Measurements from ENCODE around the gene CRTC1.

Gene CRTC1

GRCh38 chr19:18651733-18652132 lies 31.7 kb upstream of the CRTC1 start:
- DNase-seq, result no peak

GRCh38 chr19:18653853-18654252 lies 29.6 kb upstream of the CRTC1 start:
- DNase-seq, result no peak

DNA sequence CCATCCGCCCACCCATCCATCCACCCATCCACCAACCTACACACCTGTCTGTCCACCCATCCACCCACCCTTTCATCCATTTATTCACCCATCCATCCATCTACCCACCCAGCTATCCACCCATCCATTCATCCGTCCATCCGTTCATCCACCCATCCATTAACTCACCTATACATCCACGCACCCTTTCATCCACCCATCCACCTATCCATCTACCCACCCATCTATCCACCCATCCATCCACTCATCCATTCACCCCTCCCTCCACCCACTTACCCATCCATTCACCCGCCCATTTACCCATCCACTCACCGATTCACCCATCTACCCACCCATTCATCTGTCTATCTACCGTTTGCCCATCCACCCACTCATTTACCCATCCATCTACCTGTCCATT lies 29.0 kb upstream of the CRTC1 start:
- no peak for DNase-seq

DNA sequence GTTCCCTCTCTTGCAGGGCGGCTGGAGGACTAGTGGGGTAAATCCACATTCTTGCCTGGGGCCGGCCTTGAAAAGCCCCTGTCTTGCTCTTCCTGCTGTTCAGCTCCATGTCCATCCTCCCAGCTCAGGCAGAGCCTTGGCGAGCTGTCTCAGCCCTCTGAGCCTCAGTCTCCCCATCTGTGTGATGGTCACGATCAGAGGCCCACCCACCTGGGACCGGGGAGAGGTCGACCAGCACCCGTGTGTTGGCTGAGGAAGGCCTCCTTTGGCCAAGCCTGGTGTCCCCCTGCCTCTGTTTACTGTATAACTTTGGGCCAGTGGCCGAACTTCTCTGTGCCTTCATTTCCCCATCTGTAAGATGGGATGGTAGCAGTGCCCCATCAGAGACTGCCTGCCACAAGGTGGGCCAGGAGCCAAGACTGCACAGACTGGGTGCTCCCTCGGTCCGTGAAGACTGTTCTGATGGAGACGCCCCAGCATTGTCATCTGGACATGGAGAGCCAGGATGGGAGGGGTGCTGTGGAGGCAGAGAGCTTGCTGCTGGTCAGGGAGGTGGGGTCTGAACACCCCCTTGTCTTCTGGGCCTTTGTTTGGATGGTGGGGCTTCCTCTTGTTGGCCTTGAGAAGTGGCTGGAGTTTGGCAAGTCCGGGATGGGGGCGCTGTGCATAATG lies 28.2 kb upstream of the CRTC1 start:
- DNase-seq, result no peak

- DNase-seq, result no peak
Measured at GRCh38 chr19:18656337-18657086, 27.0 kb upstream of the CRTC1 start.

DNA sequence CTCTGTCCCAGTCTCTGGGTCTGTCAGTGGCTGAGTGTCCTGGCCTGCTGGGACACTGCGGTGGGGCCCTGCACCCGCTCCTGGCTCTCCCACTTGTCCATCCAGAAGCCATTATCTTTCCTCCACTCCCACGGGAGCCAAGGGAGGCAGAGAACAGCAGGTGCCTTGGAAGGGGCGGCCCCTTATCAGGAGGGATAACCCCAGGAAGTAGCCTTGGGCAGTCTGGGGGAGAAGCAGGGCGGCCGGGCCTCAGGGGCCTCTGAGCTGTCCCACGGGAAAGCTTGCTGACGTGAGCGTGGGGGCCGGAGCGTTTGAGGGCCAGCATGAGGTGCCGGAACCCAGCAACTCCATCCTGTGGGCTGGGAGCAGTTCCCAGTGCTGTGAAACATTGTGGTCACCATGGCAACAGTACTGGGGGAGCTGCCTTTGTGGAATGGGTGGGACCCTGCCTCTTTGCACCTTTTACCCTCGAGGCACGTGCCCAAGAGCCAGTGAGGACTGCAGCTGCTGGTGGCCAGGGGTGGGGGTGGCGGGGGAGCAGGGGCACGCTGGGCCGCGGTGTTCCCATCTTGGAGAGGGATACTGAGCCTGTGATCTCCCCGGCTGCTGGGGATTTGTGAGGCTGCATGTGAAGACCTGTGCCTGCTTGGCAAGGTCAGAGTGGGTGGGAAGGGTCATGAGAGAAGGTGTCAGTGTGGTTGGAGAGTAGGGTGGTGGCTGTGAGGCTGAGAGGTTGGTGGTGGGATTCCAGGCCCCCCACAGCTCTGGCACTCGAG lies 25.7 kb upstream of the CRTC1 start:
- no peak for DNase-seq

GRCh38 chr19:18658366-18658855 lies 25.1 kb upstream of the CRTC1 start:
- no peak for DNase-seq

- DNase-seq, result peak; percentile 83
Measured at GRCh38 chr19:18659281-18660050, 24.0 kb upstream of the CRTC1 start.

- DNase-seq, result peak; percentile 88
Measured at GRCh38 chr19:18660051-18660910, 23.2 kb upstream of the CRTC1 start.

- peak; percentile 73 for DNase-seq
Measured at GRCh38 chr19:18660939-18661670, 22.4 kb upstream of the CRTC1 start.

- DNase-seq, result no peak
Measured at GRCh38 chr19:18662972-18663732, 20.3 kb upstream of the CRTC1 start.

DNA sequence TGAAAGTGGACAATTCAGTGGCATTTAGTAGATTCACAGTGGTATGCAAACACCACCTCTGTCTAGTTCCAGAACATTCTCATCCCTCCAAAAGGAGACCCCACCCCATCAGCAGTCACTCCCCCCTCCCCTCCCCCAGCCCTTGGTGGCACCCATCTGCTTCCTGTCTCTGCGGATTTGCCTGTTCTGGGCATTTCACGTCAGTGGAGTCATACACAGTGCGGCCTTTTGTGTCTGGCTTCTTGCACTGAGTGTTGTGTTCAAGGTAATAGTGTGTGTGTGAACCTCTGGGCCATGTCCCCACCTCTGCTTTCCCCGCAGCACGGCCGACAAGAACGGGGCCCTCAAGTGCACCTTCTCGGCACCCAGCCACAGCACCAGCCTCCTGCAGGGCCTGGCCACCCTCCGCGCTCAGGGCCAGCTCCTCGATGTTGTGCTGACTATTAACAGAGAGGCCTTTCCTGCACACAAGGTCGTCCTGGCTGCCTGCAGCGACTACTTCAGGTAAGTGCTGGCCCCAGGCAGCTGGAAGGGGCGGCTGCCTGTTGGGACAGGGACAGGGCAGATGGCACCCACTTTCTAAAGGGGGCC lies 19.4 kb upstream of the CRTC1 start:
- DNase-seq, result no peak

GRCh38 chr19:18665771-18666202 lies 17.7 kb upstream of the CRTC1 start:
- DNase-seq, result no peak

DNA sequence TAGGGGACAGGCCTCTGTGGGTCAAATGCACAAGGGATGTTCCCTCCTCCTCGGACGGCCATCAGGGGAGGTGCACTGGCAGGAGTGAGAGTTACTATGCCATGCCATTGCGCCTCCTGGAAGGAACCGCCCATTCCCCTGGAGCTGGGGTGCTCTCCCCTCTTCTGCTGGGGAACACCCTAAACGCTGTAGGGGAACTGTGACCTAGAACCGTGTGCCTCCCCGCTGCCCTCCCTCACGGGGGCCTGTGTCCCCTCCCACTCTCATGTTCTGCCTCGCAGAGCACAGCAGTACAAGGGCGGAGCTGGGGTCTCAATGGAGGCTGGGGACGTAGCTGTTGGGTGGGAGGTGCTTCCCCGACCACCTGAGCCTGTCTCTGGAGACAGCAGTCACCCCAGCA lies 17.2 kb upstream of the CRTC1 start:
- DNase-seq, result no peak

DNA sequence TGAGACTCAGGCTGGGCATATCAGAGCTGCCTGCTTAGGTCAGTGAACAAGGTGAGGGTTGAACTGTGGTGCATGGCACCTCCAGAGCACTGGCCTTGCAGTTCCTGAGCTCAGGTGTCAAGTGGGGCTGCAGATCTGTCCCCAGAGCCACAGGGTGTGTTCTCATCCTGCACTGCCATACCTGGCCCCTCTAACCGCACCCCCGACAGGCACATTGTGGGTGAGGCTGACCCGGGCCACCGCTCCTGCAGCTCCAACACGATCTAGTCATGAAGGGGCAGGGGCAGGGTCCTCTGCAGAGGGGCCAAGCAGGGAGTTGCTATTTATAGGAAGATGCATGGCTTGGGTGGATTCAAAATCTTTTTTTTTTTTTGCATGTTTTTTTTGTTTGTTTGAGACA lies 16.7 kb upstream of the CRTC1 start:
- no peak for DNase-seq

- no peak for DNase-seq
Measured at GRCh38 chr19:18667531-18668251, 15.8 kb upstream of the CRTC1 start.

GRCh38 chr19:18668252-18668631 lies 15.2 kb upstream of the CRTC1 start:
- DNase-seq, result no peak

DNA sequence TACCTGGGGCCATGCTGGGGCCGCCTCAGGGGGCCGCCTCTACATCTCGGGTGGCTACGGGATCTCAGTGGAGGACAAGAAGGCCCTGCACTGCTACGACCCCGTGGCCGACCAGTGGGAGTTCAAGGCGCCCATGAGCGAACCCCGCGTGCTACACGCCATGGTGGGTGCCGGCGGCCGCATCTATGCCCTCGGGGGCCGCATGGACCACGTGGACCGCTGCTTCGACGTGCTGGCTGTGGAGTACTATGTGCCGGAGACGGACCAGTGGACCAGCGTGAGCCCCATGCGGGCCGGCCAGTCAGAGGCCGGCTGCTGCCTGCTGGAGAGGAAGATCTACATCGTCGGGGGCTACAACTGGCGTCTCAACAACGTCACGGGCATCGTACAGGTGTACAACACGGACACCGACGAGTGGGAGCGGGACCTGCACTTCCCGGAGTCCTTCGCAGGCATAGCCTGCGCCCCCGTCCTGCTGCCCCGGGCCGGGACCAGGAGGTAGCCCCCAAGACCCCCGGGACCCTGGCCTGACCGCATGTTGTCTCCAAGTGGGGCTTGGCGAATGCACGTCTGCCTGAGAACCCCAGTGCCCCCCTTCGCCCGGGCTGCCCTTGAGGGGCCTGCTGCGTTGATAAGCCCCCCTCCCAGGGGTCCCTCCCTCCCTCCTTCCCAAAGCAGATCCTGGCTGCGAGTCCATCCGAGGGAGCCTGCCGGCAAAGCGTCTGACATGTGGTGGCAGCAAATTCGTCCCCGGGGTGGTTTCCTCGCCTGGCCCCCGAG lies 14.5 kb upstream of the CRTC1 start:
- DNase-seq, result no peak

GRCh38 chr19:18669524-18669817 lies 14.0 kb upstream of the CRTC1 start:
- no peak for DNase-seq
